ENCODE measurements around the gene CD58.

The CD58 gene

GRCh38 chr1:116471241-116471640 is 99.6 kb downstream of the CD58 start:
- ATAC-seq (replicated peaks) (no peak), DNase-seq (no peak)
- H3K4me3 Mint-ChIP-seq, result no peak overlapping the region
- H3K9me3 Mint-ChIP-seq, result no peaks in the 10 kb centered on the region
- H3K36me3 Mint-ChIP-seq, result peaks cover 5% of the 10 kb centered on the region in 2 donors
- H3K4me1 Mint-ChIP-seq, result no peaks in the 10 kb centered on the region
- H3K27me3 Mint-ChIP-seq, result peaks cover 7 to 16% of the 10 kb centered on the region in 2 donors
- peak overlapping the region; percentile 21 for H3K27ac Mint-ChIP-seq

GRCh38 chr1:116470671-116471070 is 100.2 kb downstream of the CD58 start:
- no peak overlapping the region for H3K4me3 Mint-ChIP-seq
- DNase-seq, result no peak
- H3K27ac Mint-ChIP-seq, result no peak overlapping the region
- peaks cover 10 to 18% of the 10 kb centered on the region in 2 donors for H3K27me3 Mint-ChIP-seq
- peaks cover 5 to 7% of the 10 kb centered on the region in 2 donors for H3K36me3 Mint-ChIP-seq
- no peaks in the 10 kb centered on the region for H3K9me3 Mint-ChIP-seq
- ATAC-seq (replicated peaks), result no peak
- H3K4me1 Mint-ChIP-seq, result no peaks in the 10 kb centered on the region

GRCh38 chr1:116466810-116467557 is 103.8 kb downstream of the CD58 start:
- Mint-ChIP-seq H3K27ac (no peak overlapping the region), H3K36me3 (peaks cover 5 to 10% of the 10 kb centered on the region in 2 donors), H3K9me3 (no peaks in the 10 kb centered on the region), H3K27me3 (peaks cover 12 to 25% of the 10 kb centered on the region in 2 donors), H3K4me3 (no peak overlapping the region), H3K4me1 (no peaks in the 10 kb centered on the region)
- DNase-seq (no peak), ATAC-seq (replicated peaks) (no peak)

GRCh38 chr1:116465845-116466685 is 104.8 kb downstream of the CD58 start:
- no peak overlapping the region for H3K4me3 Mint-ChIP-seq
- no peaks in the 10 kb centered on the region for H3K4me1 Mint-ChIP-seq
- no peaks in the 10 kb centered on the region for H3K9me3 Mint-ChIP-seq
- H3K36me3 Mint-ChIP-seq, result peaks cover 5 to 10% of the 10 kb centered on the region in 2 donors
- no peak for DNase-seq
- H3K27ac Mint-ChIP-seq, result no peak overlapping the region
- no peak for ATAC-seq (replicated peaks)
- peaks cover 12 to 18% of the 10 kb centered on the region in 2 donors for H3K27me3 Mint-ChIP-seq

- Mint-ChIP-seq H3K4me3 (no peak overlapping the region), H3K27ac (no peak overlapping the region), H3K4me1 (no peaks in the 10 kb centered on the region), H3K36me3 (peaks cover 5 to 10% of the 10 kb centered on the region in 2 donors), H3K27me3 (peaks cover 12 to 18% of the 10 kb centered on the region in 2 donors), H3K9me3 (no peaks in the 10 kb centered on the region)
- DNase-seq, result no peak
- no peak for ATAC-seq (replicated peaks)
Observed at GRCh38 chr1:116465477-116465844, 105.4 kb downstream of the CD58 start.

Data from stimulated activated naive B cell treated with anti-CD40 and anti-IgM and Interleukin-4, amounts not matched to agents 10 μg/mL and 1 μg/mL and 100 μg/mL, for 72 hours (primary cell).